GM18507 (cell line): ENCODE measurements around the gene SERPINB10.
A peak's percentile ranks its signal among the peaks of the same experiment; 100 is the strongest.
"Not testable (repeated sequence)": the region's sequence is repeated elsewhere in the genome, so short reads cannot be mapped to it uniquely, and the experiment has no call there.

Experiments used
- DNase-seq: peaks from one replicate; pipeline ENCODE4 v3.0.0; 2011; ENCODE audit warnings: low read depth; ENCODE audit not compliant: insufficient read length; ENCODE audit errors: extremely low spot score
- FAIRE-seq: peaks from 2 replicates; lab custom pipeline; 2011; peaks lifted over from hg19 to GRCh38; lab: Jason Lieb, UNC

Gene SERPINB10

GRCh38 chr18:63936156-63936931, 28.6 kb downstream of the SERPINB10 start:
- DNase-seq (peak; percentile 73), FAIRE-seq (peak; percentile 95)

GRCh38 chr18:63936932-63937393, 29.2 kb downstream of the SERPINB10 start:
- no peak for DNase-seq
- peak; percentile 67 for FAIRE-seq

- DNase-seq (no peak), FAIRE-seq (no peak)
Observed at GRCh38 chr18:63940008-63940407, 32.2 kb downstream of the SERPINB10 start.

GRCh38 chr18:63940543-63941050, 32.8 kb downstream of the SERPINB10 start:
- FAIRE-seq, DNase-seq: not testable (repeated sequence)

GRCh38 chr18:63947051-63947790, 39.5 kb downstream of the SERPINB10 start:
- no peak for FAIRE-seq
- DNase-seq: no peak

GRCh38 chr18:63949068-63949737, 41.4 kb downstream of the SERPINB10 start, which contains the start of gene HMSD:
HMSD (plus strand) TSS chr18:63949301; CDS start chr18:63953456, 4,155 bp downstream.
- FAIRE-seq (peak; percentile 94), DNase-seq (peak; percentile 60)

- peak; percentile 79 for FAIRE-seq
- no peak for DNase-seq
Observed at GRCh38 chr18:63951302-63951705, 43.5 kb downstream of the SERPINB10 start.

- DNase-seq (no peak), FAIRE-seq (no peak)
Observed at GRCh38 chr18:63953811-63954210, 46.1 kb downstream of the SERPINB10 start.

- DNase-seq (no peak), FAIRE-seq (no peak)
Observed at GRCh38 chr18:63956755-63957154, 49.0 kb downstream of the SERPINB10 start.

GRCh38 chr18:63960891-63961290, 53.1 kb downstream of the SERPINB10 start:
- DNase-seq (no peak), FAIRE-seq (no peak)

GRCh38 chr18:63961435-63961980, 53.8 kb downstream of the SERPINB10 start:
- no peak for FAIRE-seq
- no peak for DNase-seq

GRCh38 chr18:63962137-63962536, 54.4 kb downstream of the SERPINB10 start:
- FAIRE-seq (no peak), DNase-seq (no peak)

GRCh38 chr18:63963615-63964256, 56.0 kb downstream of the SERPINB10 start:
- DNase-seq (no peak), FAIRE-seq (peak; percentile 85)

- FAIRE-seq: no peak
Observed at GRCh38 chr18:63964908-63965307, 57.1 kb downstream of the SERPINB10 start.

GRCh38 chr18:63965716-63966330, 58.1 kb downstream of the SERPINB10 start:
- DNase-seq (no peak), FAIRE-seq (no peak)

More at GRCh38 chr18:63964908-63965307, 57.1 kb downstream of the SERPINB10 start:
- no peak for DNase-seq

- FAIRE-seq (peak; percentile 95), DNase-seq (no peak)
Observed at GRCh38 chr18:63969942-63970808, 62.4 kb downstream of the SERPINB10 start, which contains the start of gene SERPINB8. SERPINB8 (plus strand) TSS chr18:63970081; CDS start chr18:63978309, 8,228 bp downstream.

- FAIRE-seq (no peak), DNase-seq (no peak)
Observed at GRCh38 chr18:63970809-63971205, 63.0 kb downstream of the SERPINB10 start.
